Bronchial epithelial cell (primary cell): ENCODE measurements around the gene BTBD19. TPM values are rescaled to one million over a fixed set of nuclear protein-coding genes. Genes with fewer than 3 reads are reported as not detected.

Source experiments
- DNase-seq: peaks from one replicate; pipeline ENCODE4 v3.0.0-alpha.2; 2010; ENCODE audit warnings: low read depth
- FAIRE-seq: peaks from 2 replicates; lab custom pipeline; 2011; peaks lifted over from hg19 to GRCh38; lab: Jason Lieb, UNC
- H3K27me3 ChIP-seq: 2 replicates; pipeline ENCODE4 v1.5.1; 2011; ENCODE audit warnings: low read length; ENCODE audit not compliant: control insufficient read depth, insufficient read depth
- H3K36me3 ChIP-seq: 2 replicates; pipeline ENCODE4 v1.5.1; 2011; ENCODE audit warnings: low read length; ENCODE audit not compliant: control insufficient read depth, insufficient read depth
- H3K4me3 ChIP-seq: 2 replicates; pipeline ENCODE4 v1.5.1; 2011; ENCODE audit warnings: mild to moderate bottlenecking, low read depth, low read length, control low read depth
- total RNA-seq: library from RNA; depleted of rRNA; stranded (reverse); fragments of >200 nt; gene quantifications from 2 replicates; pipeline ENCODE4 v1.2.1, GENCODE V29; 2014
- TF ChIP-seq, protein P1 (sequence below): IDR thresholded peaks from 2 replicates; pipeline ENCODE4 v1.5.1; 2011; ENCODE audit warnings: mild to moderate bottlenecking, moderate library complexity, low read length, control low read depth, inconsistent platforms; ENCODE audit not compliant: insufficient read depth, severe bottlenecking

The BTBD19 gene
- total RNA-seq, 1 donor from 2014 or later, result 0.53 TPM

DNA sequence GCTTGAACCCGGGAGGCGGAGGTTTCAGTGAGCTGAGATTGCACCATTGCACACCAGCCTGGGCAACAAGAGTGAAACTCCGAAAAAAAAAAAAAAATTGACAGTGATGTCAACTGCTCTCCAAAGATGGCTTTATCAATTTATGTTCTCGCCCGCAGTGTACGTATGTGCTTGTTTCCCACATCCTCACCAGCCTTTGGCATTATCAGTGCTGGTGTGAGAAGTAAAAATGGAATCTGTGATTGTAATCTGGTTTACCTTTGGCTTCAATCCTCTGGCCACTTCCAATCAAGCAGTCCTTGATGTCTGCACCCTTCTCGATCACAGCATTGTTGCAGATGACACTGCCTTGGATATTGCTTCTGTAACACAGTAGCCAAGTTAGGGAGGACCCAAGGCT is 49.1 kb downstream of the BTBD19 start:
- FAIRE-seq (no peak), DNase-seq (no peak)
- Histone ChIP-seq H3K36me3 (peaks cover 2% of the 10 kb centered on the region), H3K4me3 (no peak overlapping the region), H3K27me3 (no peaks in the 10 kb centered on the region)
- TF ChIP-seq, protein P1, sequence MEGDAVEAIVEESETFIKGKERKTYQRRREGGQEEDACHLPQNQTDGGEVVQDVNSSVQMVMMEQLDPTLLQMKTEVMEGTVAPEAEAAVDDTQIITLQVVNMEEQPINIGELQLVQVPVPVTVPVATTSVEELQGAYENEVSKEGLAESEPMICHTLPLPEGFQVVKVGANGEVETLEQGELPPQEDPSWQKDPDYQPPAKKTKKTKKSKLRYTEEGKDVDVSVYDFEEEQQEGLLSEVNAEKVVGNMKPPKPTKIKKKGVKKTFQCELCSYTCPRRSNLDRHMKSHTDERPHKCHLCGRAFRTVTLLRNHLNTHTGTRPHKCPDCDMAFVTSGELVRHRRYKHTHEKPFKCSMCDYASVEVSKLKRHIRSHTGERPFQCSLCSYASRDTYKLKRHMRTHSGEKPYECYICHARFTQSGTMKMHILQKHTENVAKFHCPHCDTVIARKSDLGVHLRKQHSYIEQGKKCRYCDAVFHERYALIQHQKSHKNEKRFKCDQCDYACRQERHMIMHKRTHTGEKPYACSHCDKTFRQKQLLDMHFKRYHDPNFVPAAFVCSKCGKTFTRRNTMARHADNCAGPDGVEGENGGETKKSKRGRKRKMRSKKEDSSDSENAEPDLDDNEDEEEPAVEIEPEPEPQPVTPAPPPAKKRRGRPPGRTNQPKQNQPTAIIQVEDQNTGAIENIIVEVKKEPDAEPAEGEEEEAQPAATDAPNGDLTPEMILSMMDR, result no peak

DNA sequence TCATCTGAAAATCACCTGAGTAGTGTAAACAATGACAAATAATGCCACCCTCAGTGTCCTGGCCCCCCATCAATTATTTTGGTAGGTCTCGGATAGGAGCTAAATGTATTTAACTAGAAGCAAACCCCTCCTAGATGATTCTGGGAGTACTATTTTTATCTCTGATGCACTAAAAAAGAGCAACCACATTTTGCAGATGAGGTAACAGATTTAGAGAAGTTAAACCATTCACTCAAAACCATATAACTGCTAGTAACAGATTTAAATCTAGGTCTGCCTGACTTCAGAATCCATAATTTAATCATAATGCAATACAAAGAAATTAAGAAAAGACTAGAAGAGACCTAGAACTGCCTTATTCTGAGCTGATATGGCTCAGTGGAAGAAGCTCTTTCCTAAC is 52.0 kb downstream of the BTBD19 start:
- peaks cover 2% of the 10 kb centered on the region for H3K36me3 ChIP-seq
- no peak for FAIRE-seq
- TF ChIP-seq, protein P1, result no peak

DNA sequence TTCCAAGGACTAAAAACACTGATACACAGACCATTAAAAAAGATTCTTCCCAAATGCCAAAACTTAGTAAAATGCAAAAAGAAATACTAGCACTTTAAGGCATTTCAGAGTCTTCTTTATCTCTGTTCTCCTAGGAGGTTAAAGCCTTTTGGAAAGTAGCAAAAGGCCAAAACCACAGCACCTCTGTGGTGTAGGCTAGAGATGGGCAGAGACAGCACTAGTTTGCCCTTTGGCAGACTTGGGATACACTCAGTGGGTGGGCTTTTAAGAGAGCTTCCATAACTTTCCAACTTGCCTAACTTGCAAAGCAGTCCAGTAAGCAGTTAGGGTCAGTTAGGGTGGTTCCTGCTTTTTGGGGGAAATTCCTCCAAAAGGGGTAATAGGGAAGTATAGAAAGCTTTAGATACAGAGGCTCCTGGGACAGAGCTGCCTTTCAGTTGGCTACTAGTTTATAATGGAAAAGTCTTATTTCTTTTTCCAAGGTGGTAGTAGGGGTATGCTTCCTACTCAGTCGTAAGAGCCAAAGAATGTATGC is 52.6 kb downstream of the BTBD19 start:
- no peak for DNase-seq
- no peak for FAIRE-seq
- Histone ChIP-seq H3K27me3 (no peaks in the 10 kb centered on the region), H3K36me3 (peaks cover 2% of the 10 kb centered on the region), H3K4me3 (no peak overlapping the region)
- TF ChIP-seq, protein P1, result no peak

More for the DNA sequence above, 52.0 kb downstream of the BTBD19 start:
- Histone ChIP-seq H3K4me3 (no peak overlapping the region), H3K27me3 (no peaks in the 10 kb centered on the region)
- DNase-seq, result no peak

DNA sequence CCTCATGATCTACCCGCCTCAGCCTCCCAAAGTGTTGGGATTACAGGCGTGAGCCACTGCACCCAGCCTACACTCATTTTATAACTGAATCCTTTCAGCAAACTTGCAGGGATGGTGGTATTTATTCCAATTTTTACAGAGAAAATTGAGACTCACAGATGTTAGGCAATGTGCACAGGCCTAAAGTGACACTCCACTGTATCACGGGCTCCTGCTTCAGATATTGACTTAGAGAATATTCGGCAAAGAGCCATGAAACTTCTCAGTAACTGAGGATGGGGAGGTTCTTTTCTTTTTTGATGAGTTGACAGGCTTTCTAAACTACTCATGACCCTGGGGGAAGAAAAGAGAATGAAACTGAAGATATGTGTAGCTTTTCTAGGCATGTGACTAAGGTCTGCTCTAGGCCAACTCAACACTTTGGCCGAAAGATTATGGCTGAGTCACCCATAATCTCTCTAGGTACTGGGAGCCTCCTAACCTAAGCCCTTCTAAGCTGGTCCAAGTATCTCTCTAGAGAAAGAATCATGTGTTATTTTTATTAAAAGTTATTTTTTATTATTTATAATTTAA is 54.6 kb downstream of the BTBD19 start:
- H3K4me3 ChIP-seq, result no peak overlapping the region
- TF ChIP-seq, protein P1, result no peak
- H3K36me3 ChIP-seq, result no peaks in the 10 kb centered on the region
- no peak for FAIRE-seq
- peak; percentile 49 for DNase-seq
- H3K27me3 ChIP-seq, result no peaks in the 10 kb centered on the region

Other genes starting within 250 kb of the BTBD19 start
- 6.1 and 8.3 TPM in 2 replicates for gene TMEM53, start 134.0 kb upstream of the BTBD19 start, total RNA-seq
- gene ARMH1, start 133.8 kb upstream of the BTBD19 start, total RNA-seq, result 0.38 TPM in 1 of 2 replicates, not detected in the other
- gene RNU5D-1, start 77.4 kb upstream of the BTBD19 start, total RNA-seq, result not detected in 2 replicates
- gene KIF2C, start 68.7 kb upstream of the BTBD19 start, total RNA-seq, result 0.79 and 1.2 TPM in 2 replicates
- 2,098 and 3,387 TPM in 2 replicates for gene RPS8, start 33.0 kb upstream of the BTBD19 start, total RNA-seq
- gene BEST4, start 20.4 kb upstream of the BTBD19 start, total RNA-seq, result 0.13 TPM in 1 of 2 replicates, not detected in the other
- gene PLK3, start 8.1 kb upstream of the BTBD19 start, total RNA-seq, result 14.2 and 19.5 TPM in 2 replicates
- gene DYNLT4, start 1.2 kb upstream of the BTBD19 start, total RNA-seq, result not detected in 2 replicates
- under 0.01 TPM in 1 of 2 replicates, not detected in the other for gene PTCH2, start 34.7 kb downstream of the BTBD19 start, total RNA-seq
- gene EIF2B3, start 178.1 kb downstream of the BTBD19 start, total RNA-seq, result 16.9 and 23.4 TPM in 2 replicates
- 12.1 and 16.8 TPM in 2 replicates for gene HECTD3, start 202.8 kb downstream of the BTBD19 start, total RNA-seq
- gene UROD, start 203.7 kb downstream of the BTBD19 start, total RNA-seq, result 122 and 151 TPM in 2 replicates